H9 (cell line): ENCODE measurements around the gene TMEM271. TPM values are rescaled to one million over a fixed set of nuclear protein-coding genes. Genes with fewer than 3 reads are reported as not detected.

Source experiments
- DNase-seq: peaks from one replicate; pipeline ENCODE4 v3.0.0-alpha.2; 2017
- H2AFZ ChIP-seq: one replicate; pipeline ENCODE4 v1.6.1; 2013; ENCODE audit warnings: mild to moderate bottlenecking, low read length, control low read depth, moderate library complexity
- H2AK5ac ChIP-seq: 2 replicates; pipeline ENCODE4 v1.6.1; 2013; ENCODE audit warnings: low read length, control low read depth, mixed read lengths; ENCODE audit not compliant: insufficient read length
- H2BK120ac ChIP-seq: one replicate; pipeline ENCODE4 v1.6.1; 2013; ENCODE audit warnings: low read depth, mild to moderate bottlenecking, low read length, control low read depth, inconsistent platforms; ENCODE audit not compliant: poor library complexity, severe bottlenecking
- H2BK12ac ChIP-seq: 2 replicates; pipeline ENCODE4 v1.6.1; 2013; ENCODE audit warnings: low read length, control low read depth, mixed read lengths, low read depth; ENCODE audit not compliant: insufficient read length
- H2BK15ac ChIP-seq: 2 replicates; pipeline ENCODE4 v1.6.1; 2013; ENCODE audit warnings: low read depth, low read length, control low read depth
- H2BK20ac ChIP-seq: one replicate; pipeline ENCODE4 v1.6.1; 2013; ENCODE audit warnings: low read depth, mild to moderate bottlenecking, low read length, control low read depth, inconsistent platforms; ENCODE audit not compliant: poor library complexity, severe bottlenecking
- H2BK5ac ChIP-seq: 2 replicates; pipeline ENCODE4 v1.6.1; 2013; ENCODE audit warnings: low read length, control low read depth, mixed read lengths; ENCODE audit not compliant: insufficient read length
- H3K14ac ChIP-seq: 2 replicates; pipeline ENCODE4 v1.6.1; 2013; ENCODE audit warnings: low read length, control low read depth; ENCODE audit not compliant: insufficient read depth
- H3K18ac ChIP-seq: 2 replicates; pipeline ENCODE4 v1.6.1; 2013; ENCODE audit warnings: low read depth, mild to moderate bottlenecking, mixed read lengths, low read length, control low read depth; ENCODE audit not compliant: insufficient read length
- H3K23ac ChIP-seq: 2 replicates; pipeline ENCODE4 v1.6.1; 2013; ENCODE audit warnings: low read length, control low read depth, mixed read lengths, low read depth; ENCODE audit not compliant: insufficient read length
- H3K23me2 ChIP-seq: 2 replicates; pipeline ENCODE4 v1.6.1; 2013; ENCODE audit warnings: low read depth, mild to moderate bottlenecking, mixed read lengths, low read length, control low read depth; ENCODE audit not compliant: insufficient read length, poor library complexity, severe bottlenecking
- H3K27ac ChIP-seq: 2 replicates; pipeline ENCODE4 v1.5.1; 2013; ENCODE audit warnings: low read length, control low read depth, mixed read lengths, low read depth; ENCODE audit not compliant: insufficient read length
- H3K27me3 ChIP-seq: 2 replicates; pipeline ENCODE4 v1.6.1; 2013; ENCODE audit warnings: low read length, control low read depth, inconsistent platforms; ENCODE audit not compliant: insufficient read depth
- H3K4ac ChIP-seq: 2 replicates; pipeline ENCODE4 v1.6.1; 2013; ENCODE audit warnings: low read depth, mild to moderate bottlenecking, control low read depth, inconsistent platforms, low read length, moderate library complexity
- H3K4me1 ChIP-seq: 2 replicates; pipeline ENCODE4 v1.6.1; 2013; ENCODE audit warnings: low read length, control low read depth, inconsistent platforms; ENCODE audit not compliant: insufficient read depth
- H3K4me2 ChIP-seq: 2 replicates; pipeline ENCODE4 v1.6.1; 2013; ENCODE audit warnings: low read length, control low read depth, mixed read lengths; ENCODE audit not compliant: insufficient read length, insufficient read depth
- H3K56ac ChIP-seq: 2 replicates; pipeline ENCODE4 v1.6.1; 2013; ENCODE audit warnings: low read depth, mild to moderate bottlenecking, mixed read lengths, low read length, control low read depth; ENCODE audit not compliant: insufficient read length
- H3K79me1 ChIP-seq: 2 replicates; pipeline ENCODE4 v1.6.1; 2013; ENCODE audit warnings: low read depth, mild to moderate bottlenecking, moderate library complexity, low read length, control low read depth, inconsistent platforms; ENCODE audit not compliant: insufficient read depth, poor library complexity, severe bottlenecking
- H3K79me2 ChIP-seq: 2 replicates; pipeline ENCODE4 v1.6.1; 2013; ENCODE audit warnings: low read length, control low read depth, inconsistent platforms; ENCODE audit not compliant: insufficient read depth
- H3K9ac ChIP-seq: 2 replicates; pipeline ENCODE4 v1.6.1; 2013; ENCODE audit warnings: low read length, control low read depth, mixed read lengths; ENCODE audit not compliant: insufficient read length; ENCODE audit errors: extremely low read depth
- H3K9me3 ChIP-seq: one replicate; pipeline ENCODE4 v1.6.1; 2013; ENCODE audit warnings: low read depth, low read length, inconsistent platforms; ENCODE audit not compliant: control insufficient read depth
- H3T11ph ChIP-seq: one replicate; pipeline ENCODE4 v1.6.1; 2013; ENCODE audit warnings: mild to moderate bottlenecking, low read length, control low read depth, inconsistent platforms
- H4K20me1 ChIP-seq: one replicate; pipeline ENCODE4 v1.6.1; 2013; ENCODE audit not compliant: control insufficient read depth, insufficient read length, insufficient read depth
- H4K5ac ChIP-seq: 2 replicates; pipeline ENCODE4 v1.6.1; 2013; ENCODE audit warnings: low read depth, mild to moderate bottlenecking, mixed read lengths, low read length, control low read depth; ENCODE audit not compliant: insufficient read length
- H4K8ac ChIP-seq: replicated peaks from 2 replicates; pipeline ENCODE4 v1.6.1; 2013; ENCODE audit warnings: low read length, control low read depth, mixed read lengths, low read depth; ENCODE audit not compliant: insufficient read length
- H4K91ac ChIP-seq: 2 replicates; pipeline ENCODE4 v1.6.1; 2013; ENCODE audit warnings: low read depth, mild to moderate bottlenecking, moderate library complexity, mixed read lengths, low read length, control low read depth; ENCODE audit not compliant: insufficient read length
- H3K27ac Mint-ChIP-seq, 3 experiments: 2 replicates in 2 of 3; 3 replicates in 1 of 3; pipeline ENCODE4 v1.8.0; 2020 to 2021; ENCODE audit warnings: mixed read lengths in 3 of 3, mild to moderate bottlenecking in 1 of 3, moderate library complexity in 1 of 3
- H3K27me3 Mint-ChIP-seq: 2 replicates; pipeline ENCODE4 v1.8.0; 2021; ENCODE audit warnings: low read depth, mild to moderate bottlenecking, moderate library complexity, mixed read lengths
- H3K36me3 Mint-ChIP-seq, 3 experiments: 2 replicates in 2 of 3; 3 replicates in 1 of 3; pipeline ENCODE4 v1.8.0; 2020 to 2021; ENCODE audit warnings: low read depth in 3 of 3, mixed read lengths in 3 of 3; ENCODE audit not compliant: insufficient read depth in 1 of 3
- H3K4me1 Mint-ChIP-seq, 2 experiments: 2 replicates each; pipeline ENCODE4 v1.8.0; 2020; ENCODE audit warnings: mixed read lengths in 2 of 2
- H3K4me3 Mint-ChIP-seq, 2 experiments: 2 replicates in 1 of 2; 3 replicates in 1 of 2; pipeline ENCODE4 v1.8.0; 2020 to 2021; ENCODE audit warnings: mild to moderate bottlenecking in 2 of 2, mixed read lengths in 2 of 2, moderate library complexity in 1 of 2
- H3K9me3 Mint-ChIP-seq, 2 experiments: 2 replicates in 1 of 2; 3 replicates in 1 of 2; pipeline ENCODE4 v1.8.0; 2020; ENCODE audit warnings: mild to moderate bottlenecking in 2 of 2, mixed read lengths in 2 of 2, moderate library complexity in 1 of 2
- WGBS: extraction: QIAGEN DNeasy Blood & Tissue Kit; methylation state at CpG from one replicate; pipeline ENCODE4 v1.1.7; 2013; ENCODE audit warnings: missing lambda C conversion rate, low lambda C conversion rate, mixed read lengths; ENCODE audit not compliant: insufficient read length; ENCODE audit errors: extremely low coverage; 5-methylcytosine and 5-hydroxymethylcytosine counted together
- total RNA-seq: library from RNA; stranded (reverse); gene quantifications from 2 replicates; pipeline ENCODE4 v1.2.1, GENCODE V29; 2021
- TF ChIP-seq, protein P1 (sequence below): fragments of 200-600 bp; sonication (generic); conservative IDR thresholded peaks from 3 replicates; pipeline ENCODE4 v1.8.0; 2021; ENCODE audit warnings: antibody characterized with exemption, mild to moderate bottlenecking

TMEM271 gene
- total RNA-seq, 1 experiment from 2014 or later = 0.09 TPM

DNA sequence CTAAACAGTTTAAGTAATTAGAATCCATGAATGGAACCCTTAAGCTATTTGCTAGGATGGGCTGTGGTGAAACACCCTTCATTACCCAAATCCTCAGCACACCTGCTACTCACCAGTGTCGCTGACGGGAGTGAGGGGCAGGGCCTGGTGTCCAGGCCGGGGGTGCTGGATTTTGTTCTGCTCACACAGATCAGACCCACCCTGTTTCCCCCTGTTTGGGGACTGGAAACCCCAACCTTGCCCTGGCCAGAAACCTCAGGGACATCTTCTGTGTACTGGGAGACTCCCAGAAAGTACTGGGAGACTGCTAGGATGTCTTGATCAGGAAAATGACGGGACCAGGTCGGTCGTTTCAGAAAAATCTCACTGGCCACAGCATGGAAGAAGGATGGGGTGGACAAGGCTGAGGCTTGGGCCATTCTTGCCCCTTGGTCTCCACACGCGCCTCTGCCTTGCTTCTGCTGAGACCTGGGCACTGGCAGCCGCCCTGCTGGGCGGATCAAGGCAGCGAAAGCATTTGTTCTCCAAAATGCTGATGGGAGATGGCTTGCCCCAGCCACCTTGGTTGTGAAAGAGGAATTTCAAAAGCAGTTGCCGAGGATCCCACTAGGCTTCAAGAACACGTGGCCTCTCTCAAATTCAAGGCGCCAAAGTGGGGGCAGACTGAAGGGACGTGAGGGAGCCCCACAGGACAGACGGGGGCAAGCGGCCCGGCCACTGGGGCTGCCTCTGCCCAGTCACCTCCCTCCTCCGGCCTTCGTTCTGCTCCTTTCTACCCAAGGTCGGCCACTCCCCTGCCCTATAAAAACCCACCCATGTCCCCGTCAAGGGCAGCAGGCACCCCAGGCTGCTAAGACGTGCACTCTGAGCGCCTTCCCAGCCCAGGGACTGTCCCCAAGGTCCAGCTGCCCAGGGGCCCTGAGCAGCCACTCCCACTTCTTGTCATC lies 25.8 kb upstream of the TMEM271 start:
- TF ChIP-seq, protein P1, sequence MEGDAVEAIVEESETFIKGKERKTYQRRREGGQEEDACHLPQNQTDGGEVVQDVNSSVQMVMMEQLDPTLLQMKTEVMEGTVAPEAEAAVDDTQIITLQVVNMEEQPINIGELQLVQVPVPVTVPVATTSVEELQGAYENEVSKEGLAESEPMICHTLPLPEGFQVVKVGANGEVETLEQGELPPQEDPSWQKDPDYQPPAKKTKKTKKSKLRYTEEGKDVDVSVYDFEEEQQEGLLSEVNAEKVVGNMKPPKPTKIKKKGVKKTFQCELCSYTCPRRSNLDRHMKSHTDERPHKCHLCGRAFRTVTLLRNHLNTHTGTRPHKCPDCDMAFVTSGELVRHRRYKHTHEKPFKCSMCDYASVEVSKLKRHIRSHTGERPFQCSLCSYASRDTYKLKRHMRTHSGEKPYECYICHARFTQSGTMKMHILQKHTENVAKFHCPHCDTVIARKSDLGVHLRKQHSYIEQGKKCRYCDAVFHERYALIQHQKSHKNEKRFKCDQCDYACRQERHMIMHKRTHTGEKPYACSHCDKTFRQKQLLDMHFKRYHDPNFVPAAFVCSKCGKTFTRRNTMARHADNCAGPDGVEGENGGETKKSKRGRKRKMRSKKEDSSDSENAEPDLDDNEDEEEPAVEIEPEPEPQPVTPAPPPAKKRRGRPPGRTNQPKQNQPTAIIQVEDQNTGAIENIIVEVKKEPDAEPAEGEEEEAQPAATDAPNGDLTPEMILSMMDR = no peak
- H3T11ph ChIP-seq = no peak overlapping the region
- H3K27ac ChIP-seq = no peak overlapping the region
- no peak overlapping the region for H4K8ac ChIP-seq
- H3K23me2 ChIP-seq = no peaks in the 10 kb centered on the region
- H4K20me1 ChIP-seq = peaks cover 3% of the 10 kb centered on the region
- Mint-ChIP-seq H3K4me1 (peaks cover 15 to 22% of the 10 kb centered on the region in 2 experiments), H3K9me3 (no peaks in the 10 kb centered on the region; a peak in 2 of 5 replicates), H3K27ac (no peak overlapping the region), H3K36me3 (no peaks in the 10 kb centered on the region), H3K27me3 (peaks cover 39% of the 10 kb centered on the region), H3K4me3 (no peak overlapping the region)
- H4K5ac ChIP-seq = no peak overlapping the region
- no peaks in the 10 kb centered on the region for H3K79me1 ChIP-seq
- no peak overlapping the region for H2AFZ ChIP-seq
- WGBS = no CpG with 5 or more reads among the region's 24 CpGs
- no peak overlapping the region for H3K9ac ChIP-seq
- H3K4ac ChIP-seq = no peak overlapping the region
- no peak overlapping the region for H4K91ac ChIP-seq
- H2BK15ac ChIP-seq = no peak overlapping the region
- no peak overlapping the region for H3K14ac ChIP-seq
- H3K4me1 ChIP-seq = no peaks in the 10 kb centered on the region
- no peaks in the 10 kb centered on the region for H3K79me2 ChIP-seq
- no peak overlapping the region for H2BK20ac ChIP-seq
- H3K23ac ChIP-seq = no peak overlapping the region
- H2BK5ac ChIP-seq = no peak overlapping the region
- no peak overlapping the region for H2BK12ac ChIP-seq
- no peak overlapping the region for H3K56ac ChIP-seq
- no peaks in the 10 kb centered on the region for H3K9me3 ChIP-seq
- no peak overlapping the region for H2AK5ac ChIP-seq
- H3K4me2 ChIP-seq = no peak overlapping the region
- DNase-seq = no peak
- no peaks in the 10 kb centered on the region for H3K27me3 ChIP-seq
- H2BK120ac ChIP-seq = no peak overlapping the region
- no peak overlapping the region for H3K18ac ChIP-seq
